Skeletal muscle satellite cell (primary cell): Measurements from ENCODE around the gene AKT3.

Source experiments
- H3K27me3 ChIP-seq: 2 replicates; pipeline ENCODE4 v1.7.0; 2013; ENCODE audit warnings: low read length; ENCODE audit not compliant: control insufficient read depth, insufficient read depth
- H3K36me3 ChIP-seq: 2 replicates; pipeline ENCODE4 v1.7.0; 2013; ENCODE audit warnings: mild to moderate bottlenecking, control low read depth, low read length; ENCODE audit not compliant: insufficient read depth
- H3K4me1 ChIP-seq: 2 replicates; pipeline ENCODE4 v1.7.0; 2013; ENCODE audit warnings: low read length; ENCODE audit not compliant: control insufficient read depth, insufficient read depth
- H3K4me2 ChIP-seq: 2 replicates; pipeline ENCODE4 v1.7.0; 2013; ENCODE audit warnings: mild to moderate bottlenecking, low read length
- H3K4me3 ChIP-seq: 2 replicates; pipeline ENCODE4 v1.7.0; 2013; ENCODE audit warnings: low read length
- H3K9ac ChIP-seq: 2 replicates; pipeline ENCODE4 v1.7.0; 2013; ENCODE audit warnings: mild to moderate bottlenecking, low read depth, low read length, moderate library complexity
- H3K9me3 ChIP-seq: replicated peaks from 2 replicates; pipeline ENCODE4 v1.7.0; 2013; ENCODE audit warnings: mild to moderate bottlenecking, control low read depth, low read length

AKT3 gene

DNA sequence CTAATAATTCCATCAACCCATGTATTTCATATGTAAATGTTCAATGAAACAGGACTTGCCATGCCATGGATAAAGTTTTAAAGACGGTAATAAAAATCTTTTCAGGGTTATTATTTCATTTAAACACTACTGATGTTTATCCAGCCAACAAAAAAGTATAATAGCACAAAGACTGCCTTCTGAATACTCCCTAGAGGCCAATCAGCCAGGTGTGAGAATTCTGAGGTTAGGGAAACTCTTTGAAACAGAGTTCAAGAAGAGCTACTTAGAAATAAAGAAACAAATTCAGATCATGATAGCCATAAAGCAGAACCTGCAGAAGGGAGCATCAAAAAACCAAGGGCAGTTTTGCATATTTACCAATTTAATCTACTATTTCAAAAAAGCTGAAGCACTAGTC lies 48.7 kb downstream of the AKT3 start:
- Histone ChIP-seq H3K9ac (no peak overlapping the region), H3K4me2 (no peak overlapping the region), H3K4me3 (no peak overlapping the region), H3K27me3 (no peaks in the 10 kb centered on the region), H3K4me1 (peaks cover 28% of the 10 kb centered on the region), H3K9me3 (no peaks in the 10 kb centered on the region), H3K36me3 (no peaks in the 10 kb centered on the region)

DNA sequence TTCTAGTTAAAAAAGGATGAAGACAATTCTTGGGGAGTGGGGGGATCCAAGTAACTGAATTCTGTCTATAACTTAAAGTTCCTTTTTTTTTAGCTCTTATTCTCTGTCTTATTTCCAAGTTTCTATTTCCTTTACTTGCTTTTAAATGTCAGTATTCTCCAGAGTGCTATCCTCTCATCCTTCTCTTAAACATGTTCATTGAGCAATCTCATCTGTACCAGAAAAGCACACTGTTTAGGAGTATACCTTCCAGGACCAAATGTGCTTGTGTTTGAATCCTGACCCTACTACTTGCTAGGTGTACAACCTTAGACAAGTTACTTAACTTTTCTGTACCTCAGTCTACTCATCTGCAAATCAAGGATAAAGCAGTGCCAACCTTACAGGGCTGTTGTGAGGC lies 50.1 kb downstream of the AKT3 start:
- peak overlapping the region; percentile 69 for H3K4me2 ChIP-seq
- H3K4me3 ChIP-seq: no peak overlapping the region
- H3K27me3 ChIP-seq: no peaks in the 10 kb centered on the region
- no peaks in the 10 kb centered on the region for H3K36me3 ChIP-seq
- H3K4me1 ChIP-seq: peaks cover 28% of the 10 kb centered on the region
- no peaks in the 10 kb centered on the region for H3K9me3 ChIP-seq
- peak overlapping the region; percentile 63 for H3K9ac ChIP-seq

DNA sequence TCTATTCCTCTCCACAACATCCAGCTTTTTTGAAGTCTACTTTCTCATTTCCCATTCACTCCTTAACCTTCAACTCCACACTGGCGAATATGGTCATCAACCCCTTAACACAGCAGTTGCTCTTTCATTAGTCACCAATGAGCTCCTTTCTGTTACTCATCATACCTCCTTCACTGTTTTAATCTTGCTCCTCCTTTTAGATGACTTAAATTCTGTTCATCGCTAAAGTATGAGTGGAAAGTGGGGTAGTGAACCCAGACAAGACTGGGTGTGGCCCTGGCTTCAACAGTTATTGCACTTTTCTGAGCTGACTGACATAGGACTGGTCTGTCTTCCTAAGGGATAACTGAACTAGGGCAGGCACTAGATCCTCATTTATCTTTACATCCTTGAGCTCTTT lies 51.3 kb downstream of the AKT3 start:
- H3K4me1 ChIP-seq: peaks cover 26% of the 10 kb centered on the region
- H3K9me3 ChIP-seq: no peaks in the 10 kb centered on the region
- H3K36me3 ChIP-seq: no peaks in the 10 kb centered on the region
- no peaks in the 10 kb centered on the region for H3K27me3 ChIP-seq
- H3K4me3 ChIP-seq: peak overlapping the region; percentile 17
- peak overlapping the region; percentile 69 for H3K4me2 ChIP-seq
- H3K9ac ChIP-seq: peak overlapping the region; percentile 63

DNA sequence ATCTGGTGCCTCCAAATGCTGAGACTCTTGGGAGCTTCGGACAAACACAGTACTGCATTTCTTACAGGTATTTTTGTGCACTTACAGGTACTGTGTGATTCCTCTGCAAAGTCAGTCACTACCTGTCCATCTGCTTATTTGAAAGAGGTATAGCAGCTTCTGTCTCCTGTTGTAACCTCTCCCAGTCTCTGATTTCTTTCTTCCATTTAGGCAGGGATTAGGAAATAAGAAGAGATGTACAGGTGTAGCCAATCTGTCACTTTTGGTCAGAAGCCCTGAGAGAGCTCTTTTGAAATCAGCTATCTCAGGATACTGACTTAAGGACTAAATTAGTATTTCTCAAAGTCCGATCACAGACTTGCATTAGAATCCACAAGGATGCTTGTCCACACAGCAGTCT lies 54.0 kb downstream of the AKT3 start:
- Histone ChIP-seq H3K27me3 (no peaks in the 10 kb centered on the region), H3K36me3 (no peaks in the 10 kb centered on the region), H3K9me3 (no peaks in the 10 kb centered on the region), H3K4me2 (no peak overlapping the region), H3K4me1 (peaks cover 38% of the 10 kb centered on the region), H3K9ac (no peak overlapping the region), H3K4me3 (no peak overlapping the region)

DNA sequence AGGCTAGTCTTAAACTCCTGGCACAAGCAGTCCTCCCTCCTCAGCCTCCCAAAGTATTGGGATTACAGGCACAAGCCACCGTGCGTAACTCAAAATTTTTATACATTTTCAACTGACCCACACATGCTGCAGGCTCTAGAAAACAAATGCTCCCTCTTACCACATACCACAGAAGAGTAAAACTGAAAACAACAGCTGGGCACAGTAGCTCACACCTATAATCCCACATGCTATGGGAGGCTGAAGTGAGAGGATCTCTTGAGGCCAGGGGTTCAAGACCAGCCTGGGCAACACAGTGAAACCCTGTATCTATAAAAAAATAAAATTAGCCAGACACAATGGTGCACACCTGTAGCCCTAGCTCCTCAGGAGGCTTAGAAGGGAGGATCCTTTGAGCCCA lies 56.7 kb downstream of the AKT3 start:
- no peaks in the 10 kb centered on the region for H3K9me3 ChIP-seq
- no peak overlapping the region for H3K9ac ChIP-seq
- H3K4me1 ChIP-seq: peaks cover 19% of the 10 kb centered on the region
- no peaks in the 10 kb centered on the region for H3K36me3 ChIP-seq
- no peak overlapping the region for H3K4me2 ChIP-seq
- H3K4me3 ChIP-seq: no peak overlapping the region
- no peaks in the 10 kb centered on the region for H3K27me3 ChIP-seq

DNA sequence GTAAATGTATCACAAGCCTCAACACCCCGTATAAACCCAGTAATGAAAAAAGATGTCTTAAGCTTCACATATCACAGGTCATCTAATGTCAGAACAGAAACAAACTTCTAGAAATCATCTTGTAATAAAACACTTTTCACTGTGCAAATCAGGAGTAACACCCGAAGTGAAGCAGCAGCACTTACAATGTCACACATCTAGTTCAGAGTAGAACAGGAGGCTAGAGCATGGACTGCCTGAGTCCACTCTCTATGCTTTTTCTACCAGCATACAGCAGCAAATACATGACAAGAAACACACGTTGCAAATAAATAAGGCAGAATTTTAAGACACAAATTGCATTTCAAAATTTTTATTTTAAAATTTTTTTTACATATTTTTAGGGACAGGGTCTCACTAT lies 57.2 kb downstream of the AKT3 start:
- H3K9me3 ChIP-seq: no peaks in the 10 kb centered on the region
- H3K4me3 ChIP-seq: no peak overlapping the region
- no peaks in the 10 kb centered on the region for H3K27me3 ChIP-seq
- no peak overlapping the region for H3K4me2 ChIP-seq
- H3K36me3 ChIP-seq: no peaks in the 10 kb centered on the region
- H3K4me1 ChIP-seq: peaks cover 18% of the 10 kb centered on the region
- H3K9ac ChIP-seq: no peak overlapping the region

DNA sequence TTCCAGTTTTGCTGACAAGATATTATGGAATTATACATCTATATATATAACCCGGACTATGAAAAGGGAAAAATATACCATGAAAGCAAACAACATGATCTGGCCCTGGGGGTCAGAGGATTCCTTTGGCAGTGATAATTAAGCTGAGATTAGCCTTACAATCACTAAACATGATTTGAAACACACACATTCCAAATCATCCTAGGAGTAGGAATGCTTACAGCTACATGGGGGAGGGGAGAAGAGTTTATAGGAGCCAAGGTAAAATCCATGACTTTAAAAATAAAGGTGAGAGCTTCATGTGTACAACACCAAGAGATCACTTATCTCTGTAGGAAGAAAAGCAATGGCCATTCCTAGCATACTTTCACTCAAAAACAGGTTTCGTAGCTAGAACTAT lies 57.6 kb downstream of the AKT3 start:
- no peak overlapping the region for H3K9ac ChIP-seq
- peaks cover 22% of the 10 kb centered on the region for H3K4me1 ChIP-seq

DNA sequence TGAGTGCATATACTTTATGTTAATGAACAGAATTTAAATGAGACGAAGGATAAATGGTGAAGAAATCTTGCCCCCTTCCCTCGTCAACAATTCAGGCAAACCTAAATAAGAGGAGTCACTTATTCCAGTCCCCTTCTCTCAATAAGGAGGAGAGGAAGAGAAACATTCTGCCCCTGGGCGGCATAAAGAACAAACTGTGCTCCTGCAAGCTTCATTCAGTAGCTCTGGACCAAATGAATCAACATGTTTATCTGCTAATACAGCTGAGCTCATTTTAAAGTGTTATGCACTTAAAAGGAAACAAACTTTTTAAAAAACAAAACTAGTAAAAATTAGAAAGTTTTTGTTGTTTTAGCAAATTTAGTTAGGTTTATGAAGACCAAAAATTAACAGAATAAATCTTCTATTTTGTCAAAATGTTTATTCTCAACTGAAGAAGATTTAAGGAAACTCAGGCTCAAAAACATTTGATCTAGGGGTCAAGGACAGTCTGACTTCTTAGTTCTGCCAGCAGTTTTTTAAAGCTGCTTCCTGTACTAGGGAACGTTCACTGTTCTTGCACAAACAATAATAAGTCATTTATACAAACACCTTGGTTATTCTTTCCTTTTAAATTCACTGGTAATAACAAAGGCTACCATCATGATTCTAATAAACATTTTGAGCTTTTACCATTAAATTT lies 58.3 kb downstream of the AKT3 start:
- Histone ChIP-seq H3K4me1 (peaks cover 29% of the 10 kb centered on the region), H3K9me3 (no peaks in the 10 kb centered on the region), H3K27me3 (no peaks in the 10 kb centered on the region), H3K9ac (no peak overlapping the region), H3K4me2 (peak overlapping the region; percentile 51), H3K36me3 (no peaks in the 10 kb centered on the region), H3K4me3 (no peak overlapping the region)

More for the DNA sequence above, 57.6 kb downstream of the AKT3 start:
- no peak overlapping the region for H3K4me3 ChIP-seq
- no peak overlapping the region for H3K4me2 ChIP-seq
- H3K36me3 ChIP-seq: no peaks in the 10 kb centered on the region
- no peaks in the 10 kb centered on the region for H3K9me3 ChIP-seq
- H3K27me3 ChIP-seq: no peaks in the 10 kb centered on the region

DNA sequence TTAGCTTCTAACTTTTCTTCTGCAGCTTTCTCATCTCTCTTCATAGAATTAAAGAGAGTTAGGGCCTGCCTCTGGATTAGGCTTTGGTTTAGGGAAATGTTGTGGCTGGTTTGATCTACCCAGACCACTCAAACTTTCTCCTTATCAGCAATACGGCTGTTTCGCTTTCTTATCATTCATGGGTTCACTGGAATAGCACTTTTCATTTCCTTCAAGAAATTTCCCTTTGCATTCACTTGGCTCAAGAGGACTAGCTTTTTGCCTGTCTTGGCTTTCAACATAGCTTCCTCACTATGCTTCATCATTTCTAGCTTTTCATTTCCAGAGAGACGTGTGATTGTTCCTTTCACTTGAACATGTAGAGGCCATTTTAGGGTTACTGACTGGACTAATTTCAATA lies 59.6 kb downstream of the AKT3 start:
- Histone ChIP-seq H3K36me3 (no peaks in the 10 kb centered on the region), H3K9me3 (no peaks in the 10 kb centered on the region), H3K9ac (no peak overlapping the region), H3K4me1 (peaks cover 31% of the 10 kb centered on the region), H3K4me3 (no peak overlapping the region), H3K4me2 (no peak overlapping the region), H3K27me3 (no peaks in the 10 kb centered on the region)

DNA sequence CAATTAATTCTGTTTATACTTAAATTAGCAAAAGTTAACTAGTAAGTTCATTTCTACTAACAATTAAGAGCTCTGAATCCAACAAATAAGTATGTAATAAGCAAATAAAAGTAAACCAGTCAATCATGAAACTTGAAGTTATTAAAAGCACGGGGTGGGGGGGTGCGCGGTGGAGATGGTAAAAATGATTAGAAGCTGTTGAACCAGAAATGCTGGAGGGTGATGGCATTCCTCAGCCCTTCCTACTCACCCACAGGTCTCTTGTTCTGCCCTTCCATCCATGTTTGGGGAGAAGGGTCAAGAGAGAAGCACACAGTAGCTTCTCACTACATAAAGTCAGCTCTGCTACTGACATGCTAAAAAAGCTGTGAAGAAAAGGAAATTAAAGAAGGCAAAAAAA lies 63.5 kb downstream of the AKT3 start:
- H3K27me3 ChIP-seq: no peaks in the 10 kb centered on the region
- no peak overlapping the region for H3K4me3 ChIP-seq
- H3K9ac ChIP-seq: no peak overlapping the region
- H3K36me3 ChIP-seq: no peaks in the 10 kb centered on the region
- H3K4me2 ChIP-seq: no peak overlapping the region
- H3K4me1 ChIP-seq: peaks cover 20% of the 10 kb centered on the region
- H3K9me3 ChIP-seq: no peaks in the 10 kb centered on the region

DNA sequence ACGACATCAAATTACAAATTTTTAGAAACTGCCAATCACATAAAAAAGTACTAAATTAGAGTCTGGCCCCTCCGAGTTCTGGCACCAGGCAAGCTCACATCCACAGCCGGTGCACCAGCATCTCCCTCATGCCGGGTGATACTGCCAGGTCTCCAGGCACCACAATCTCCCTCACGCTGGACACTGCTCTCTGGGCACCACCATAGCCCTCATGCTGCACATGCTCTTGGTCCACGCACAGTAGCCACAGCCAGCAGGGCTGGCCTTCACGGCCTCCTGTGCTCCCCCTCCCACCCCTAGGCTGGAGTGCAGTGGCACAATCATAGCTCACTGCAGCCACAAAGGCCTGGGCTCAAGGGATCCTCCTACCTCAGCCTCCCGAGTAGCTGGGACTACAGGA lies 65.5 kb downstream of the AKT3 start:
- no peaks in the 10 kb centered on the region for H3K36me3 ChIP-seq
- no peaks in the 10 kb centered on the region for H3K9me3 ChIP-seq
- H3K27me3 ChIP-seq: no peaks in the 10 kb centered on the region
- no peak overlapping the region for H3K4me2 ChIP-seq
- H3K4me1 ChIP-seq: peaks cover 16% of the 10 kb centered on the region
- H3K9ac ChIP-seq: no peak overlapping the region
- no peak overlapping the region for H3K4me3 ChIP-seq

DNA sequence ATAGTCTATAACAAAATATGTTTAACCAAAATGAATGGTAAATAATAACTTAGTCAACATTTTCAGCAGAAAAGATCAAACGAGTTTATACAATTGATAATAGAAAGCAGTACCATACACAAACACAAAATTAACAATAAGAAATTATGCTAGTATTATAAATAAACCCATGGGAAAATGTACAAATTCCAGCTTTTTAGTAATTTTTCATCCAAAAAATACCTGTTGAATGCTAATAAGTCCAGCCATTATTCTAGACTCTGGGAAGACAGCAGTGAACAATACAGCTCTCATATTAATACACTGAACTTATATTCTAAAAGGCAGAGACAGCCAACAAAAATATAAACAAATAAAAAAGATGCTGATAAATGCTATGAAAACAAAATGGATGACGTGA lies 66.3 kb downstream of the AKT3 start:
- no peak overlapping the region for H3K9ac ChIP-seq
- H3K4me1 ChIP-seq: peaks cover 16% of the 10 kb centered on the region
- H3K4me3 ChIP-seq: no peak overlapping the region
- H3K27me3 ChIP-seq: no peaks in the 10 kb centered on the region
- no peaks in the 10 kb centered on the region for H3K9me3 ChIP-seq
- no peaks in the 10 kb centered on the region for H3K36me3 ChIP-seq
- H3K4me2 ChIP-seq: no peak overlapping the region
